ENCODE measurements around the gene ACVR1.

ACVR1 gene

GRCh38 chr2:157874348-157874747 lies 1.8 kb downstream of the ACVR1 start:
- peak overlapping the region; percentile 75 for H3K4me3 ChIP-seq (ENCODE audit: control insufficient read depth, low read depth, low read length)
- TF ChIP-seq CTCF (conservative IDR thresholded peaks at IDR 0.05; ENCODE audit: control insufficient read depth, insufficient read depth, low read depth, low read length), result no peak
- no peak for DNase-seq (ENCODE audit: low read depth)

- no peak for TF ChIP-seq CTCF (conservative IDR thresholded peaks at IDR 0.05; ENCODE audit: control insufficient read depth, insufficient read depth, low read depth, low read length)
- H3K4me3 ChIP-seq (ENCODE audit: control insufficient read depth, low read depth, low read length), result no peak overlapping the region
- no peak for DNase-seq (ENCODE audit: low read depth)
Observed at GRCh38 chr2:157872791-157873190, 3.3 kb downstream of the ACVR1 start.

- H3K4me3 ChIP-seq (ENCODE audit: control insufficient read depth, low read depth, low read length), result no peak overlapping the region
- no peak for DNase-seq (ENCODE audit: low read depth)
- TF ChIP-seq CTCF (conservative IDR thresholded peaks at IDR 0.05; ENCODE audit: control insufficient read depth, insufficient read depth, low read depth, low read length), result no peak
Observed at GRCh38 chr2:157871415-157871814, 4.7 kb downstream of the ACVR1 start.

- no peak for TF ChIP-seq CTCF (conservative IDR thresholded peaks at IDR 0.05; ENCODE audit: control insufficient read depth, insufficient read depth, low read depth, low read length)
- DNase-seq (ENCODE audit: low read depth), result peak; percentile 57
- no peak overlapping the region for H3K4me3 ChIP-seq (ENCODE audit: control insufficient read depth, low read depth, low read length)
Observed at GRCh38 chr2:157868993-157869392, 7.1 kb downstream of the ACVR1 start.

- no peak for TF ChIP-seq CTCF (conservative IDR thresholded peaks at IDR 0.05; ENCODE audit: control insufficient read depth, insufficient read depth, low read depth, low read length)
- DNase-seq (ENCODE audit: low read depth), result no peak
- H3K4me3 ChIP-seq (ENCODE audit: control insufficient read depth, low read depth, low read length), result no peak overlapping the region
Observed at GRCh38 chr2:157867703-157868102, 8.4 kb downstream of the ACVR1 start.

GRCh38 chr2:157866666-157867642 lies 9.2 kb downstream of the ACVR1 start:
- DNase-seq (ENCODE audit: low read depth), result no peak
- no peak for TF ChIP-seq CTCF (conservative IDR thresholded peaks at IDR 0.05; ENCODE audit: control insufficient read depth, insufficient read depth, low read depth, low read length)

More at GRCh38 chr2:157866666-157867642, 9.2 kb downstream of the ACVR1 start:
- H3K4me3 ChIP-seq (ENCODE audit: control insufficient read depth, low read depth, low read length), result no peak overlapping the region

Measured in fibroblast of mammary gland (primary cell).